Endothelial cell of umbilical vein (primary cell): ENCODE results near the gene CD53. TPM values are rescaled to one million over a fixed set of nuclear protein-coding genes. Genes with fewer than 3 reads are reported as not detected.

Experiments
- BruUV-seq: library from RNA; stranded (reverse); fragments of 400-500 nt; replicated peaks from 2 replicates; lab custom pipeline; 2021; lab: Mats Ljungman, UMichigan
- CTCF ChIA-PET: fragments of 300-600, 350-600 bp; sonication (Branson Sonifier 250); formaldehyde crosslinking; loops from one replicate; lab custom pipeline; 2021; ENCODE audit warnings: antibody characterized with exemption, inconsistent platforms; lab: Charles Lee
- POLR2A ChIA-PET: fragments of 300-600, 350-600 bp; sonication (Branson Sonifier 250); formaldehyde crosslinking; loops from one replicate; lab custom pipeline; 2021; ENCODE audit warnings: antibody characterized with exemption, inconsistent platforms; lab: Charles Lee
- DNase-seq: peaks from one replicate; pipeline ENCODE4 v3.0.0-alpha.2; 2011; ENCODE audit warnings: low read depth, low spot score
- FAIRE-seq: peaks from 2 replicates; lab custom pipeline; 2011; peaks lifted over from hg19 to GRCh38; lab: Jason Lieb, UNC
- H2AFZ ChIP-seq: 2 replicates; pipeline ENCODE4 v1.6.0; 2012; ENCODE audit warnings: low read depth, low read length, control low read depth, inconsistent platforms
- H3K27ac ChIP-seq: 2 replicates; pipeline ENCODE4 v1.5.1; 2011; ENCODE audit warnings: low read depth, mild to moderate bottlenecking, control low read depth, low read length, moderate library complexity; ENCODE audit not compliant: insufficient read depth
- H3K27me3 ChIP-seq, 2 experiments: 2 replicates each; pipeline versions ENCODE4 v1.6.0 to v1.6.1; 2011; ENCODE audit warnings: low read length in 2 of 2, mixed read lengths in 1 of 2; ENCODE audit not compliant: control insufficient read depth in 2 of 2, insufficient read depth in 2 of 2
- H3K36me3 ChIP-seq, 2 experiments: 2 replicates in 1 of 2; 3 replicates in 1 of 2; pipeline ENCODE4 v1.5.1; 2011; ENCODE audit warnings: low read length in 2 of 2, mild to moderate bottlenecking in 1 of 2, moderate library complexity in 1 of 2; ENCODE audit not compliant: control insufficient read depth in 2 of 2, insufficient read depth in 2 of 2; ENCODE audit errors: extremely low read depth in 1 of 2
- H3K4me1 ChIP-seq: 3 replicates; pipeline ENCODE4 v1.5.1; 2011; ENCODE audit warnings: mild to moderate bottlenecking, low read length; ENCODE audit not compliant: control insufficient read depth, insufficient read depth; ENCODE audit errors: extremely low read depth
- H3K4me2 ChIP-seq: 2 replicates; pipeline ENCODE4 v1.6.1; 2011; ENCODE audit warnings: low read length, control low read depth, mixed read lengths; ENCODE audit not compliant: insufficient read depth
- H3K4me3 ChIP-seq, 3 experiments: fragments of 200-600 bp in 1 of 3; sonication (generic), shearing (Covaris generic) in 1 of 3; replicated peaks in 1 of 3; 2 replicates each; pipeline ENCODE4 v1.5.1; 2011 to 2016; ENCODE audit warnings: control low read depth in 3 of 3, low read length in 3 of 3, mild to moderate bottlenecking in 2 of 3, inconsistent platforms in 1 of 3, low read depth in 1 of 3, moderate library complexity in 1 of 3; ENCODE audit not compliant: insufficient read depth in 1 of 3
- H3K79me2 ChIP-seq: 2 replicates; pipeline ENCODE4 v1.6.0; 2012; ENCODE audit warnings: low read length, inconsistent platforms; ENCODE audit not compliant: control insufficient read depth, insufficient read depth
- H3K9ac ChIP-seq: replicated peaks from 2 replicates; pipeline ENCODE3; 2011; ENCODE audit warnings: low read length, control low read depth; ENCODE audit not compliant: insufficient read depth; ENCODE audit errors: extremely low read depth
- H3K9me1 ChIP-seq: replicated peaks from 3 replicates; pipeline ENCODE4 v1.6.0; 2011; ENCODE audit warnings: mild to moderate bottlenecking, low read length; ENCODE audit not compliant: control insufficient read depth, insufficient read depth; ENCODE audit errors: extremely low read depth
- H3K9me3 ChIP-seq: replicated peaks from 2 replicates; pipeline ENCODE4 v1.5.1; 2012; ENCODE audit warnings: low read length, inconsistent platforms; ENCODE audit not compliant: control insufficient read depth, insufficient read depth
- H4K20me1 ChIP-seq: replicated peaks from 2 replicates; pipeline ENCODE3; 2011; ENCODE audit warnings: mild to moderate bottlenecking, low read length; ENCODE audit not compliant: control insufficient read depth, insufficient read depth; ENCODE audit errors: extremely low read depth
- CTCF ChIP-seq, 2 donors: IDR thresholded peaks; 1 replicate in 1 of 2; 2 replicates in 1 of 2; pipeline ENCODE4 v1.5.1; 2011; ENCODE audit warnings: low read length in 2 of 2, mild to moderate bottlenecking in 2 of 2, moderate library complexity in 2 of 2, control low read depth in 1 of 2, inconsistent platforms in 1 of 2, low read depth in 1 of 2; ENCODE audit not compliant: insufficient read depth in 1 of 2; ENCODE audit errors: extremely low read depth in 1 of 2
- FOS ChIP-seq: IDR thresholded peaks from 2 replicates; pipeline ENCODE4 v1.6.1; 2011; ENCODE audit warnings: mild to moderate bottlenecking, low read length, moderate library complexity, borderline replicate concordance; ENCODE audit not compliant: insufficient read depth
- GATA2 ChIP-seq: IDR thresholded peaks from 2 replicates; pipeline ENCODE4 v1.7.0; 2011; ENCODE audit warnings: low read depth, mild to moderate bottlenecking, moderate library complexity, mixed read lengths, low read length; ENCODE audit not compliant: insufficient read length, insufficient read depth
- JUN ChIP-seq: IDR thresholded peaks from 2 replicates; pipeline ENCODE4 v1.6.1; 2011; ENCODE audit warnings: borderline replicate concordance, low read depth; ENCODE audit not compliant: insufficient read length, insufficient read depth
- MYC ChIP-seq: IDR thresholded peaks from one replicate; pipeline ENCODE4 v1.6.1; 2011; ENCODE audit warnings: mild to moderate bottlenecking, low read depth, low read length
- dilution Hi-C: fragments of 300-500 bp; cut with MboI; formaldehyde crosslinking; loops from one replicate; pipeline ENCODE4 v1.15.0; 2019; ENCODE audit warnings: low sequenced_read_pairs; ENCODE audit not compliant: extremely low pct_ligation_motif_present
- intact Hi-C: fragments of 100-400 bp; cut with micrococcal nuclease; formaldehyde crosslinking; loops from one replicate; pipeline ENCODE4 v1.10.0; 2022
- polyA plus RNA-seq, 4 experiments: library from polyadenylated mRNA; depleted of rRNA in 3 of 4; stranded (reverse) in 3 of 4; unstranded in 1 of 4; fragments of >200 nt; gene quantifications; 2 replicates each; pipeline versions ENCODE4 v1.2.1 to v1.2.3, GENCODE V29; 2011 to 2012; ENCODE audit warnings: missing spikeins in 1 of 4
- total RNA-seq: library from RNA; stranded (reverse); gene quantifications from 2 replicates; pipeline ENCODE4 v1.2.3, GENCODE V29; 2021

Gene CD53
- total and polyA plus RNA-seq, 2 donors (not counting 3 experiments of a cell fraction or from before 2014, with no cell fraction given): 0.35 TPM; not detected in 1

- no peak overlapping the region for H3K9ac ChIP-seq
- dilution Hi-C loops (no loop called here), intact Hi-C loops (no loop called here)
- no peaks in the 10 kb centered on the region for H3K9me3 ChIP-seq
- POLR2A ChIA-PET: no interaction called here
- DNase-seq (no peak), FAIRE-seq (no peak)
- no peaks in the 10 kb centered on the region for H3K79me2 ChIP-seq
- BruUV-seq: no TSS peak
- H3K9me1 ChIP-seq: no peaks in the 10 kb centered on the region
- no peak overlapping the region for H3K4me2 ChIP-seq
- no peaks in the 10 kb centered on the region for H4K20me1 ChIP-seq
- H3K36me3 ChIP-seq: no peaks in the 10 kb centered on the region
- TF ChIP-seq JUN (no peak), FOS (no peak), CTCF (IDR thresholded peaks at IDR 0.05; ENCODE audit: extremely low read depth in 1 of 2, insufficient read depth in 1 of 2, low read depth in 1 of 2, low read length in 2 of 2) (no peak), MYC (no peak), GATA2 (no peak)
- no peak overlapping the region for H3K27ac ChIP-seq
- no peak overlapping the region for H3K4me3 ChIP-seq
- H3K27me3 ChIP-seq: no peaks in the 10 kb centered on the region
- H2AFZ ChIP-seq: no peak overlapping the region
- no peaks in the 10 kb centered on the region for H3K4me1 ChIP-seq
- CTCF ChIA-PET: interaction anchor here (1.3 kb wide), 1 partner anchor 10 kb away, joined by 3 read pairs; no protein-coding TSS in a partner anchor
These were observed 2.3 kb downstream of the CD53 start for GRCh38 chr1:110875216-110875731.
